WTC11 (cell line): ENCODE results near the gene MYL9. TPM values are rescaled to one million over a fixed set of nuclear protein-coding genes. Genes with fewer than 3 reads are reported as not detected.

Experiments used
- ATAC-seq: fragments of 200-7000 bp; cut with Tn5 transposase; 2 replicates; pipeline ENCODE4 v1.10.0; 2021; ENCODE audit warnings: mild to moderate bottlenecking, moderate library complexity
- CTCF ChIA-PET: fragments of 300-600 bp; sonication (Branson Sonifier 250); formaldehyde crosslinking; loops from one replicate; lab custom pipeline; 2021; ENCODE audit warnings: antibody characterized with exemption; lab: Charles Lee
- POLR2A ChIA-PET: fragments of 350-600 bp; sonication (Branson Sonifier 250); formaldehyde crosslinking; loops from one replicate; lab custom pipeline; 2021; ENCODE audit warnings: antibody characterized with exemption; lab: Charles Lee
- DNase-seq: peaks from one replicate; pipeline ENCODE4 v3.0.0; 2021; ENCODE audit warnings: low spot score
- H3K27ac Mint-ChIP-seq: 2 replicates; pipeline ENCODE4 v1.8.0; 2021; ENCODE audit warnings: mixed read lengths
- H3K27me3 Mint-ChIP-seq: 2 replicates; pipeline ENCODE4 v1.8.0; 2021; ENCODE audit warnings: low read depth, mild to moderate bottlenecking, moderate library complexity, mixed read lengths
- H3K36me3 Mint-ChIP-seq: 2 replicates; pipeline ENCODE4 v1.8.0; 2021; ENCODE audit warnings: mixed read lengths
- H3K4me1 Mint-ChIP-seq: 2 replicates; pipeline ENCODE4 v1.8.0; 2022; ENCODE audit warnings: mixed read lengths
- H3K4me3 Mint-ChIP-seq: 2 replicates; pipeline ENCODE4 v1.8.0; 2021; ENCODE audit warnings: mild to moderate bottlenecking, moderate library complexity, mixed read lengths
- H3K9me3 Mint-ChIP-seq: 2 replicates; pipeline ENCODE4 v1.8.0; 2021; ENCODE audit warnings: mixed read lengths
- AFF4 ChIP-seq: sonication (generic); formaldehyde crosslinking; IDR thresholded peaks from 2 replicates; pipeline ENCODE4 v1.8.1; 2023; ENCODE audit warnings: mild to moderate bottlenecking, missing genetic modification reagents, borderline replicate concordance
- CTCF ChIP-seq: fragments of 200-600 bp; IDR thresholded peaks from 2 replicates; pipeline ENCODE4 v1.8.0; 2022; ENCODE audit warnings: antibody characterized with exemption
- FOXP1 ChIP-seq: sonication (generic); formaldehyde crosslinking; IDR thresholded peaks from 2 replicates; pipeline ENCODE4 v1.8.0; 2022; ENCODE audit warnings: missing genetic modification reagents, mild to moderate bottlenecking, moderate library complexity, borderline replicate concordance
- GABPB1 ChIP-seq: sonication (generic); formaldehyde crosslinking; IDR thresholded peaks from 2 replicates; pipeline ENCODE4 v1.8.1; 2023; ENCODE audit warnings: mild to moderate bottlenecking, missing genetic modification reagents
- IRF1 ChIP-seq: sonication (generic); formaldehyde crosslinking; IDR thresholded peaks from 2 replicates; pipeline ENCODE4 v1.8.0; 2023; ENCODE audit warnings: missing genetic modification reagents
- JAZF1 ChIP-seq: fragments of 250-450 bp; sonication (Bioruptor Pico); IDR thresholded peaks from 2 replicates; pipeline ENCODE4 v1.9.0; 2021; ENCODE audit warnings: moderate library complexity, mild to moderate bottlenecking, inconsistent platforms
- MAX ChIP-seq: sonication (generic); formaldehyde crosslinking; IDR thresholded peaks from 2 replicates; pipeline ENCODE4 v1.8.0; 2022; ENCODE audit warnings: mild to moderate bottlenecking, missing genetic modification reagents
- MYBL2 ChIP-seq: sonication (generic); formaldehyde crosslinking; IDR thresholded peaks from 2 replicates; pipeline ENCODE4 v1.8.1; 2023; ENCODE audit warnings: mild to moderate bottlenecking, moderate library complexity, missing genetic modification reagents
- NR1H2 ChIP-seq: sonication (generic); formaldehyde crosslinking; IDR thresholded peaks from 2 replicates; pipeline ENCODE4 v1.9.0; 2021; ENCODE audit warnings: mild to moderate bottlenecking, moderate library complexity, missing genetic modification reagents
- SP1 ChIP-seq: sonication (generic); formaldehyde crosslinking; conservative IDR thresholded peaks from 2 replicates; pipeline ENCODE4 v1.8.1; 2022; ENCODE audit warnings: missing genetic modification reagents
- TEAD1 ChIP-seq: sonication (generic); formaldehyde crosslinking; IDR thresholded peaks from 2 replicates; pipeline ENCODE4 v1.8.0; 2022; ENCODE audit warnings: mild to moderate bottlenecking, missing genetic modification reagents
- TP53 ChIP-seq: sonication (generic); formaldehyde crosslinking; IDR thresholded peaks from 2 replicates; pipeline ENCODE4 v1.8.1; 2023; ENCODE audit warnings: mild to moderate bottlenecking, missing genetic modification reagents
- ZBTB21 ChIP-seq: sonication (generic); formaldehyde crosslinking; IDR thresholded peaks from 2 replicates; pipeline ENCODE4 v1.8.1; 2023; ENCODE audit warnings: mild to moderate bottlenecking, missing genetic modification reagents, borderline replicate concordance
- ZNF121 ChIP-seq: sonication (generic); formaldehyde crosslinking; IDR thresholded peaks from 2 replicates; pipeline ENCODE4 v1.8.0; 2023; ENCODE audit warnings: missing genetic modification reagents
- ZNF396 ChIP-seq: fragments of 250-450 bp; sonication (Bioruptor Pico); IDR thresholded peaks from 2 replicates; pipeline ENCODE4 v1.8.0; 2021; ENCODE audit warnings: mild to moderate bottlenecking, moderate library complexity, borderline replicate concordance
- ZNF512 ChIP-seq: sonication (generic); formaldehyde crosslinking; IDR thresholded peaks from 2 replicates; pipeline ENCODE4 v1.8.1; 2022; ENCODE audit warnings: missing genetic modification reagents, borderline replicate concordance
- ZNF532 ChIP-seq: fragments of 250-450 bp; sonication (Bioruptor Pico); IDR thresholded peaks from 2 replicates; pipeline ENCODE4 v1.9.0; 2021; ENCODE audit warnings: mild to moderate bottlenecking, borderline replicate concordance
- total RNA-seq: library from RNA; stranded (reverse); gene quantifications from 3 replicates; pipeline ENCODE4 v1.2.3, GENCODE V29; 2021
- TF ChIP-seq, protein P1 (sequence below): sonication (generic); formaldehyde crosslinking; conservative IDR thresholded peaks from 2 replicates; pipeline ENCODE4 v1.8.1; 2023; ENCODE audit warnings: mild to moderate bottlenecking, low read depth, missing genetic modification reagents, moderate library complexity
- TF ChIP-seq, protein P2 (sequence below): fragments of 250-450 bp; sonication (Bioruptor Pico); IDR thresholded peaks from 2 replicates; pipeline ENCODE4 v1.9.0; 2021; ENCODE audit warnings: moderate library complexity, mild to moderate bottlenecking, inconsistent platforms, borderline replicate concordance

The MYL9 gene
- total RNA-seq, 1 experiment from 2014 or later = 54.7 TPM

DNA sequence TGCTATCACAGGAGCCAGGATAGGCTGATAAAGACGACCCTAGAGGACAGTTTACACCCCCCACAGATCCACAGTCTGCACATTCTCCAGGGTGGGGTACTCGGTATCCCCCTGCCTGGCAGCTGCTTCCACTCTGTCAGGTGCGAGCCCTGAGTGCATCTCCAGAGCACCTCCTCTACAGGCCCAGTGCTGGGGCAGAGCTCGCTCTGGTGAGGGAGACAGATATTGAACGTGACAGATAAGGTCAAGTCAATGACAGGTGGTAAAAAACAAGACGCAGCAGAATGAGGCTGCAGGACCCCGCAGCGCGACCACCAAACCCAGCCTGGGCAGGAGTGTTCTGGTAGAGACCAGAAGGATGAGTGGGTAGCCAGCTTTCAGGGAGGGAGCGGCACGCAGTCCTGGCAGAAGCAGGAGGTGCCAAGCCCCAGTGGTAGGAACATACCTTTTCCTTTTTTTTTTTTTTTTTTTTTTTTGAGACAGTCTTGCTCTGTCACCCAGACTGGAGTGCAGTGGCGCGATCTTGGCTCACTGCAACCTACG is 12.4 kb upstream of the MYL9 start (continued):
- TF ChIP-seq MAX (CRISPR knock-in tag) = no peak
- no peak for TF ChIP-seq NR1H2
- TF ChIP-seq, protein P1, sequence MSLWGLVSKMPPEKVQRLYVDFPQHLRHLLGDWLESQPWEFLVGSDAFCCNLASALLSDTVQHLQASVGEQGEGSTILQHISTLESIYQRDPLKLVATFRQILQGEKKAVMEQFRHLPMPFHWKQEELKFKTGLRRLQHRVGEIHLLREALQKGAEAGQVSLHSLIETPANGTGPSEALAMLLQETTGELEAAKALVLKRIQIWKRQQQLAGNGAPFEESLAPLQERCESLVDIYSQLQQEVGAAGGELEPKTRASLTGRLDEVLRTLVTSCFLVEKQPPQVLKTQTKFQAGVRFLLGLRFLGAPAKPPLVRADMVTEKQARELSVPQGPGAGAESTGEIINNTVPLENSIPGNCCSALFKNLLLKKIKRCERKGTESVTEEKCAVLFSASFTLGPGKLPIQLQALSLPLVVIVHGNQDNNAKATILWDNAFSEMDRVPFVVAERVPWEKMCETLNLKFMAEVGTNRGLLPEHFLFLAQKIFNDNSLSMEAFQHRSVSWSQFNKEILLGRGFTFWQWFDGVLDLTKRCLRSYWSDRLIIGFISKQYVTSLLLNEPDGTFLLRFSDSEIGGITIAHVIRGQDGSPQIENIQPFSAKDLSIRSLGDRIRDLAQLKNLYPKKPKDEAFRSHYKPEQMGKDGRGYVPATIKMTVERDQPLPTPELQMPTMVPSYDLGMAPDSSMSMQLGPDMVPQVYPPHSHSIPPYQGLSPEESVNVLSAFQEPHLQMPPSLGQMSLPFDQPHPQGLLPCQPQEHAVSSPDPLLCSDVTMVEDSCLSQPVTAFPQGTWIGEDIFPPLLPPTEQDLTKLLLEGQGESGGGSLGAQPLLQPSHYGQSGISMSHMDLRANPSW = no peak
- no peak for TF ChIP-seq ZNF512
- TF ChIP-seq, all 79 proteins: peak for 0

DNA sequence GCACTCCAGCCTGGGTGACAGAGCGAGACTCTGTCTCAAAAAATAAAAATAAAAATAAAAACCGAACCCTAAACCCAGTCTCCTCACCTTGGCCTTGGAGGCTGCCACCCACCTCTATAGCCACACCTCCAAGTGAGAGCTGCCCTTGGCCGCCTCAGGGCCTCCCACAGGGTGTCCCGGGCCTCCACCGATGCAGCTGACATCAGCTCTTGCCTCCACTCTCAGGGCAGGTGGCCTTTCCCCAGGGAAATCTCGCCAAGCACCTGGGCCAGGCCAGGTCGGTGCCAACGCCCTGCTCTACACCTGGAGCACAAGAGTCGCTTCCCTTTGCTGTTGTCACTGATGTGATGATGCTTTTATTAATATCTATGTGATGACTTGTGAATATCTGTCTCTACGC is 8.9 kb upstream of the MYL9 start:
- peaks cover 2% of the 10 kb centered on the region; the same call in 1 of the 2 replicates for H3K36me3 Mint-ChIP-seq
- H3K9me3 Mint-ChIP-seq = no peaks in the 10 kb centered on the region
- no peak overlapping the region for H3K27ac Mint-ChIP-seq

More for the DNA sequence above, 8.9 kb upstream of the MYL9 start:
- ChIA-PET POLR2A (no interaction called here), CTCF (interaction anchor here (1.7 kb wide), 1 partner anchor 9 kb away, joined by 7 read pairs; the partner anchor contains the start of gene MYL9)
- TF ChIP-seq ZNF121 (CRISPR knock-in tag) = no peak
- TF ChIP-seq TEAD1 (CRISPR knock-in tag) = no peak
- TF ChIP-seq MYBL2 (CRISPR knock-in tag) = no peak
- no peak for TF ChIP-seq ZBTB21 (CRISPR knock-in tag)
- TF ChIP-seq, protein P2, sequence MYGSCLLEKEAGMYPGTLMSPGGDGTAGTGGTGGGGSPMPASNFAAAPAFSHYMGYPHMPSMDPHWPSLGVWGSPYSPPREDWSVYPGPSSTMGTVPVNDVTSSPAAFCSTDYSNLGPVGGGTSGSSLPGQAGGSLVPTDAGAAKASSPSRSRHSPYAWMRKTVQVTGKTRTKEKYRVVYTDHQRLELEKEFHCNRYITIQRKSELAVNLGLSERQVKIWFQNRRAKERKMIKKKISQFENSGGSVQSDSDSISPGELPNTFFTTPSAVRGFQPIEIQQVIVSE (CRISPR knock-in tag) = no peak
- no peak for TF ChIP-seq SP1 (CRISPR knock-in tag)
- no peak for TF ChIP-seq ZNF396 (CRISPR knock-in tag)
- no peak for TF ChIP-seq CTCF
- TF ChIP-seq MAX (CRISPR knock-in tag) = no peak
- no peak for TF ChIP-seq ZNF532 (CRISPR knock-in tag)
- TF ChIP-seq AFF4 = no peak
- no peak for TF ChIP-seq TP53 (CRISPR knock-in tag)
- TF ChIP-seq GABPB1 = no peak
- no peak for TF ChIP-seq JAZF1 (CRISPR knock-in tag)
- no peak for TF ChIP-seq FOXP1 (CRISPR knock-in tag)
- TF ChIP-seq IRF1 (CRISPR knock-in tag) = no peak
- DNase-seq (no peak), ATAC-seq (no peak)
- Mint-ChIP-seq H3K4me3 (no peak overlapping the region), H3K27me3 (no peaks in the 10 kb centered on the region), H3K4me1 (no peaks in the 10 kb centered on the region)
